PFSK-1 (cell line): ENCODE results near the gene MT1E.

Experiments
- POLR2AphosphoS5 ChIP-seq: IDR thresholded peaks from 2 replicates; pipeline ENCODE4 v1.6.1; 2012; ENCODE audit warnings: low read depth, mild to moderate bottlenecking, control low read depth, low read length, moderate library complexity
- TAF1 ChIP-seq: IDR thresholded peaks from 2 replicates; pipeline ENCODE4 v1.6.1; 2012; ENCODE audit warnings: low read length, control low read depth, borderline replicate concordance; ENCODE audit not compliant: insufficient read depth
- TF ChIP-seq, protein P1 (sequence below), 2 experiments: IDR thresholded peaks; 2 replicates each; pipeline versions ENCODE4 v1.6.1 to v1.8.0; 2011 to 2012; ENCODE audit warnings: low read depth in 2 of 2, low read length in 2 of 2, control low read depth in 1 of 2, inconsistent platforms in 1 of 2, mild to moderate bottlenecking in 1 of 2, moderate library complexity in 1 of 2; ENCODE audit not compliant: insufficient read depth in 1 of 2

DNA sequence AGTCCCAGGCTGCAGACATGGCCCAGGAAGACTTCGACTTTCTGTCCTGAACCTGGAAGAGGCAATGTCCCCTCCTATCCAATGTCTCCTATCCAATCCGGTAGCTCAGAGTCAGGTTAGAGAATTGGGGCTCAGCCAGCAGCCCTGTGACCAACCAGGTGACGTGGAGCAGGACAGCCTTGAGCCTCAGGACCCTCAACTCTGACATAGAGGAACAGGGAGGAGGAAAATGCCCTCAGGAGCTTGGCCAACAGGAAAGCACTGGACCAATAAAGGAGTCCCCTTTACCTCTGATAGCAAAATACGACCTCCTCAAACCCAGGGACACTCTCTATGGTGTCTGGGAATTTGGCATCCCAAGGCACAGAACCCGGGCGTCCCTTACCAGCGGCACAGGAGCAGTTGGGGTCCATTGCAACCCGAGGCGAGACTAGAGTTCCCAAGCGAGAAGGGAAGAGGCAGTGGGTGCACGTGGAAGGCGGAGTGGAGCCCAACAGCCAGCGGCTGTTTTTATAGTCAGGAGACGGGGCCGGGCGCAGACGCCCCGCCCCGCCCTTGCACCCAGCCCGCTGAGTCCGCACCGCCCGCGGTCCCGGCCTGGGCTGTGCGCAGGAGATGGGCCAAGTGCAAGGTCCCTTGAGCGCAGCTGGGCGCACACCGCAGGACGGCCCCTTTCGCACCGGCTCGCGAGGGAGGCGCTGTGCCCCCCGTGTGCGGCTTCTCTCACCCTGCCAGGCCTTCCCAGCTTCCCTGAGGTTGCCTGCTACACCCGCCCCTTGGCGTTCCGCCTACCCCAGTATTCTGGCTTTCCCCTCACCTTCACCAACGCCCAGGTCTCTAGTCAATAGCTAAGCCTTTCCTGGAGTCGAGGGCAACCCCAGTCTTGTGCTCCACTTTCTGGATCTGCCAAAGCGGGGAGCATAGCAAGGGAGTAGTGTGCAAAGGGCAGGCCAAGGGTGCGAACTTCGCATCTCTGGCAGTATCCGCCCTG is 42.3 kb downstream of the MT1E start, which contains the start of gene MT1G:
- no peak for TF ChIP-seq TAF1
- TF ChIP-seq POLR2AphosphoS5, result no peak
- TF ChIP-seq, protein P1, sequence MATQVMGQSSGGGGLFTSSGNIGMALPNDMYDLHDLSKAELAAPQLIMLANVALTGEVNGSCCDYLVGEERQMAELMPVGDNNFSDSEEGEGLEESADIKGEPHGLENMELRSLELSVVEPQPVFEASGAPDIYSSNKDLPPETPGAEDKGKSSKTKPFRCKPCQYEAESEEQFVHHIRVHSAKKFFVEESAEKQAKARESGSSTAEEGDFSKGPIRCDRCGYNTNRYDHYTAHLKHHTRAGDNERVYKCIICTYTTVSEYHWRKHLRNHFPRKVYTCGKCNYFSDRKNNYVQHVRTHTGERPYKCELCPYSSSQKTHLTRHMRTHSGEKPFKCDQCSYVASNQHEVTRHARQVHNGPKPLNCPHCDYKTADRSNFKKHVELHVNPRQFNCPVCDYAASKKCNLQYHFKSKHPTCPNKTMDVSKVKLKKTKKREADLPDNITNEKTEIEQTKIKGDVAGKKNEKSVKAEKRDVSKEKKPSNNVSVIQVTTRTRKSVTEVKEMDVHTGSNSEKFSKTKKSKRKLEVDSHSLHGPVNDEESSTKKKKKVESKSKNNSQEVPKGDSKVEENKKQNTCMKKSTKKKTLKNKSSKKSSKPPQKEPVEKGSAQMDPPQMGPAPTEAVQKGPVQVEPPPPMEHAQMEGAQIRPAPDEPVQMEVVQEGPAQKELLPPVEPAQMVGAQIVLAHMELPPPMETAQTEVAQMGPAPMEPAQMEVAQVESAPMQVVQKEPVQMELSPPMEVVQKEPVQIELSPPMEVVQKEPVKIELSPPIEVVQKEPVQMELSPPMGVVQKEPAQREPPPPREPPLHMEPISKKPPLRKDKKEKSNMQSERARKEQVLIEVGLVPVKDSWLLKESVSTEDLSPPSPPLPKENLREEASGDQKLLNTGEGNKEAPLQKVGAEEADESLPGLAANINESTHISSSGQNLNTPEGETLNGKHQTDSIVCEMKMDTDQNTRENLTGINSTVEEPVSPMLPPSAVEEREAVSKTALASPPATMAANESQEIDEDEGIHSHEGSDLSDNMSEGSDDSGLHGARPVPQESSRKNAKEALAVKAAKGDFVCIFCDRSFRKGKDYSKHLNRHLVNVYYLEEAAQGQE (IDR thresholded peaks at IDR 0.05; ENCODE audit: insufficient read depth in 1 of 2, low read depth in 2 of 2, low read length in 2 of 2), result no peak
